Loucy (cell line): Measurements from ENCODE around the gene CSNK2B.

Experiments used
- H2AFZ ChIP-seq: fragments of 200-600 bp; sonication (generic); 2 replicates; pipeline ENCODE4 v1.6.0; 2016; ENCODE audit warnings: antibody characterized with exemption, mild to moderate bottlenecking, low read length, moderate library complexity
- H3F3A ChIP-seq: fragments of 200-600 bp; 2 replicates; pipeline ENCODE4 v1.6.0; 2016; ENCODE audit warnings: antibody characterized with exemption, low read depth, mild to moderate bottlenecking
- H3K27me3 ChIP-seq: fragments of 200-600 bp; sonication (generic); 2 replicates; pipeline ENCODE4 v1.6.1; 2014; ENCODE audit warnings: low read length, mild to moderate bottlenecking; ENCODE audit not compliant: insufficient read depth, poor library complexity, severe bottlenecking
- H3K36me3 ChIP-seq: fragments of 200-600 bp; sonication (generic); 2 replicates; pipeline ENCODE4 v1.6.1; 2016; ENCODE audit warnings: low read length; ENCODE audit not compliant: insufficient read depth
- H3K4me1 ChIP-seq: fragments of 200-600 bp; sonication (generic); 2 replicates; pipeline ENCODE4 v1.5.1; 2014; ENCODE audit warnings: low read length, mild to moderate bottlenecking; ENCODE audit not compliant: insufficient read depth, poor library complexity, severe bottlenecking
- H3K4me2 ChIP-seq: fragments of 200-600 bp; sonication (generic); 2 replicates; pipeline ENCODE4 v1.6.0; 2014; ENCODE audit warnings: antibody characterized with exemption, low read length, low read depth, mild to moderate bottlenecking; ENCODE audit not compliant: poor library complexity, severe bottlenecking
- H3K4me3 ChIP-seq: fragments of 200-600 bp; sonication (generic); 2 replicates; pipeline ENCODE4 v1.5.1; 2014; ENCODE audit warnings: low read length, mild to moderate bottlenecking, mixed read lengths; ENCODE audit not compliant: poor library complexity, severe bottlenecking
- H3K79me2 ChIP-seq: fragments of 200-600 bp; sonication (generic); 2 replicates; pipeline ENCODE4 v1.6.1; 2014; ENCODE audit warnings: low read length; ENCODE audit not compliant: insufficient read depth
- H3K9ac ChIP-seq: fragments of 200-600 bp; sonication (generic); 2 replicates; pipeline ENCODE4 v1.6.0; 2014; ENCODE audit warnings: mild to moderate bottlenecking, low read depth, low read length, moderate library complexity; ENCODE audit not compliant: poor library complexity, severe bottlenecking
- H3K9me2 ChIP-seq: fragments of 200-600 bp; sonication (generic); replicated peaks from 2 replicates; pipeline ENCODE4 v1.6.1; 2016; ENCODE audit warnings: low read depth, low read length, mixed read lengths
- H3K9me3 ChIP-seq: fragments of 200-600 bp; sonication (generic); 2 replicates; pipeline ENCODE4 v1.6.1; 2014; ENCODE audit warnings: mild to moderate bottlenecking, antibody characterized with exemption, low read length, low read depth; ENCODE audit not compliant: insufficient read depth
- H4K20me1 ChIP-seq: fragments of 200-600 bp; sonication (generic); 2 replicates; pipeline ENCODE4 v1.6.0; 2014; ENCODE audit warnings: antibody characterized with exemption, low read length, mild to moderate bottlenecking; ENCODE audit not compliant: insufficient read depth, poor library complexity, severe bottlenecking
- CTCF ChIP-seq: fragments of 200-600 bp; sonication (generic); conservative IDR thresholded peaks from 2 replicates; pipeline ENCODE4 v1.5.1; 2014; ENCODE audit warnings: mild to moderate bottlenecking, antibody characterized with exemption, low read length
- EZH2phosphoT487 ChIP-seq: fragments of 200-600 bp; IDR thresholded peaks from 2 replicates; pipeline ENCODE4 v1.6.1; 2018; ENCODE audit warnings: antibody characterized with exemption, mild to moderate bottlenecking, moderate library complexity, borderline replicate concordance

CSNK2B gene

GRCh38 chr6:31652925-31653724 lies 12.8 kb upstream of the CSNK2B start:
- no peaks in the 10 kb centered on the region for H3K9me3 ChIP-seq
- no peaks in the 10 kb centered on the region for H3K27me3 ChIP-seq
- no peaks in the 10 kb centered on the region for H3K9me2 ChIP-seq
- peaks cover 36% of the 10 kb centered on the region for H4K20me1 ChIP-seq
- H3K36me3 ChIP-seq = peaks cover 19% of the 10 kb centered on the region; the same call in 1 of the 2 replicates
- 0 out of 2 replicates have a peak, but pooled peaks cover 7% of the 10 kb centered on the region for H3F3A ChIP-seq
- peak overlapping the region; percentile 88 for H3K9ac ChIP-seq
- peaks cover 28% of the 10 kb centered on the region for H3K4me1 ChIP-seq
- peak overlapping the region; percentile 85 for H3K4me2 ChIP-seq
- no peak for TF ChIP-seq EZH2phosphoT487
- TF ChIP-seq CTCF = peak; percentile 28; the same call in 1 of the 2 replicates
- H3K79me2 ChIP-seq = peaks cover 51% of the 10 kb centered on the region
- peak overlapping the region; percentile 82; the same call in 1 of the 2 replicates for H2AFZ ChIP-seq
- peak overlapping the region; percentile 81 for H3K4me3 ChIP-seq

DNA sequence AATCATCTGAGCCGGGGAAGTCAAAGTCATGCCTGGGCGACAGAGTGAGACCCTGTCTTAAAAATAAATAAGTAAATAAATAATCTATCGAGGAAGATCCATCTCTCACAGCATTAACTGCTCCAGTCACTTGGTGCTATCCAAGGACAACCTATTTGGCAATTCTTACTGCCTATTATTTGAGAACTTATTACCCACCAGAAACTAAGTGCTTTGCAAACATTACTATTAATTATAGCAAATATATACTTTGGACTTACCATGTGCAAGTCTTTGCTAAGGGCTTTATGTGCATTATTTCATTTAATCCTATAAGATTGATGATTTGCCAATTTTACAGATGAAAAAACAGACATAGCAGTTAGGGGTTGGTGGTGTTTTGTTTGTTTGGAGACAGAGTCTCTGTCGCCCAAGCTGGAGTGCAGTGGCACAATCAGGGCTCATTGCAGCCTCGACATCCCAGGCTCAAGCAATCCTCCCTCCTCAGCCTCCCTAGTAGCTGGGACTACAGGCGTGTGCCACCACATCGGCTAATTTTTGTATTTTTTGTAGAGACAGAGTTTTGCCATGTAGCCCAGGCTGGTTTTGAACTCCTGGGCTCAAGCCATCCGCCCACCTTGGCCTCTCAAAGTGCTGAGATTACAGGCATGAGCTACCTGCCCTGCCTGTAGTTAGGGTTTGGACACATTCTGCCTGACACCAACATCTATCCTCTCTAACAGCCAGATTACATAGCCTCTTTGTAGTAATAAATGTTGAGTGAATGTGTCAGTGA lies 11.1 kb upstream of the CSNK2B start:
- Histone ChIP-seq H4K20me1 (peaks cover 30% of the 10 kb centered on the region), H2AFZ (no peak overlapping the region), H3K4me3 (no peak overlapping the region), H3F3A (0 out of 2 replicates have a peak, but pooled peaks cover 7% of the 10 kb centered on the region), H3K9me3 (no peaks in the 10 kb centered on the region), H3K4me1 (peaks cover 42% of the 10 kb centered on the region), H3K79me2 (peaks cover 51% of the 10 kb centered on the region), H3K9me2 (no peaks in the 10 kb centered on the region), H3K27me3 (no peaks in the 10 kb centered on the region), H3K4me2 (no peak overlapping the region), H3K36me3 (0 out of 2 replicates have a peak, but pooled peaks cover 5% of the 10 kb centered on the region), H3K9ac (no peak overlapping the region)
- TF ChIP-seq CTCF (no peak), EZH2phosphoT487 (no peak)

GRCh38 chr6:31655349-31656237 lies 10.3 kb upstream of the CSNK2B start, which contains the start of gene APOM:
TSS of gene APOM (plus strand) at chr6:31655894. CDS start at chr6:31655967, 73 bp downstream.
- H3K4me1 ChIP-seq = peaks cover 48% of the 10 kb centered on the region
- no peaks in the 10 kb centered on the region for H3K27me3 ChIP-seq
- no peak for TF ChIP-seq CTCF
- no peak for TF ChIP-seq EZH2phosphoT487
- H2AFZ ChIP-seq = no peak within 1 kb of the TSS
- H3K36me3 ChIP-seq = no peaks in the 10 kb centered on the region
- no peaks in the 10 kb centered on the region for H3K9me2 ChIP-seq
- peaks cover 50% of the 10 kb centered on the region for H3K79me2 ChIP-seq
- no peak within 1 kb of the TSS for H3K4me2 ChIP-seq
- H4K20me1 ChIP-seq = peaks cover 23% of the 10 kb centered on the region
- H3K9me3 ChIP-seq = no peaks in the 10 kb centered on the region
- H3F3A ChIP-seq = 0 out of 2 replicates have a peak, but pooled peaks cover 7% of the 10 kb centered on the region
- no peak within 1 kb of the TSS for H3K9ac ChIP-seq
- no peak within 1 kb of the TSS for H3K4me3 ChIP-seq
